GM12864 (cell line): Measurements from ENCODE around the gene AHNAK.

ENCODE experiments used
- DNase-seq: peaks from one replicate; pipeline ENCODE4 v3.0.0-alpha.2; 2011; ENCODE audit warnings: low read depth
- H3K4me3 ChIP-seq: 2 replicates; pipeline ENCODE4 v1.5.1; 2011; ENCODE audit warnings: mild to moderate bottlenecking, low read depth, low read length, control low read depth
- CTCF ChIP-seq: IDR thresholded peaks from 2 replicates; pipeline ENCODE4 v1.5.1; 2011; ENCODE audit warnings: low read depth, mild to moderate bottlenecking, moderate library complexity, low read length, control low read depth, inconsistent platforms; ENCODE audit errors: missing control alignments

AHNAK gene

GRCh38 chr11:62506413-62507124 is 40.0 kb downstream of the AHNAK start:
- H3K4me3 ChIP-seq: no peak overlapping the region
- DNase-seq: no peak
- TF ChIP-seq CTCF: no peak

GRCh38 chr11:62505440-62506091 is 41.0 kb downstream of the AHNAK start:
- no peak for TF ChIP-seq CTCF
- DNase-seq: no peak
- H3K4me3 ChIP-seq: no peak overlapping the region

- H3K4me3 ChIP-seq: no peak overlapping the region
- TF ChIP-seq CTCF: no peak
Measured at GRCh38 chr11:62505059-62505439, 41.6 kb downstream of the AHNAK start.

GRCh38 chr11:62504158-62504973 is 42.2 kb downstream of the AHNAK start:
- DNase-seq: no peak
- H3K4me3 ChIP-seq: no peak overlapping the region
- TF ChIP-seq CTCF: no peak

More at GRCh38 chr11:62505059-62505439, 41.6 kb downstream of the AHNAK start:
- no peak for DNase-seq

- no peak for DNase-seq
- TF ChIP-seq CTCF: no peak
- no peak overlapping the region for H3K4me3 ChIP-seq
Measured at GRCh38 chr11:62502030-62502730, 44.4 kb downstream of the AHNAK start.

GRCh38 chr11:62501432-62501891 is 45.1 kb downstream of the AHNAK start:
- TF ChIP-seq CTCF: no peak
- no peak for DNase-seq
- H3K4me3 ChIP-seq: no peak overlapping the region
